Prostate gland (tissue), 2 donors: ENCODE data around the gene URB2.

Source experiments
- POLR2A ChIP-seq: fragments of 450-650 bp; IDR thresholded peaks from one replicate; pipeline ENCODE4 v1.6.1; 2016; ENCODE audit warnings: antibody characterized with exemption, mild to moderate bottlenecking
- POLR2AphosphoS5 ChIP-seq: sonication (generic); formaldehyde crosslinking; IDR thresholded peaks from one replicate; pipeline ENCODE4 v1.6.1; 2017; ENCODE audit warnings: antibody characterized with exemption
- TF ChIP-seq, protein P1 (sequence below), 4 experiments: fragments of 200-600 bp in 2 of 4; fragments of 450-650 bp in 2 of 4; sonication (generic) in 2 of 4; IDR thresholded peaks; 1 replicate in 3 of 4; 2 replicates in 1 of 4; pipeline ENCODE4 v1.5.1; 2016 to 2019; ENCODE audit warnings: antibody characterized with exemption in 4 of 4, mild to moderate bottlenecking in 2 of 4, moderate library complexity in 2 of 4

DNA sequence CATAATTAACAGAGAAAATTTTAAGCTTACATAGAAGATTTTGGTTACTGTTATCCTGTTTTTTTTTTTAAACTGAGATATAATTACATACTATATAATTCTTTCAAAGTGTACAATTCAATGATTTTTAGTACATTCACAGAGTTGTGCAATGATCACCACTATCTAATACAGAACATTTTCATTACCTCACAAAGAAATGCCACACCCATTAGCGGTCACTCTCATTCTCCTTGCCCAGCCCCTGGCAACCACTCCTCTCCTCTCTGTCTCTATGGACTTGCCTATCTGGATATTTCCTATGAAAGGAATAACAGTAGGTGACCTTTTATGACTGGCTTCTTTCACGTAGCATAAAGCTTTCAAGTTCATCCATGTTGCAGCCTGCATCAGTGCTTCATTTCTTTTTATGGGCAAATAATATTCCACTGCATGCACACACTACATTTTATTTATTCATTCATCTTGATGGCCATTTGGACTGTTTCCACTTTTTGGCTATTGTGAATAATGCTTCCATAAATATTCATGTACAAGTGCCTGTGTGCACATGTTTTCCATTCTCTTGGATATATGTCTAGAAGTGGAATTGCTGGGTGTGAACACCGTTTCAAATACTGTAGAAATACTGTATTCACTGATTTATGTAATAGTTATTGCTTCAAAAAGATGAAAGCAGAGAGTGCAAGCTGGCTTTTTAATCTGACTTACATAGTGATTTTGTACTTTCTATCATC lies 26.7 kb upstream of the URB2 start:
- TF ChIP-seq POLR2AphosphoS5 (no peak), POLR2A (no peak)
- TF ChIP-seq, protein P1, sequence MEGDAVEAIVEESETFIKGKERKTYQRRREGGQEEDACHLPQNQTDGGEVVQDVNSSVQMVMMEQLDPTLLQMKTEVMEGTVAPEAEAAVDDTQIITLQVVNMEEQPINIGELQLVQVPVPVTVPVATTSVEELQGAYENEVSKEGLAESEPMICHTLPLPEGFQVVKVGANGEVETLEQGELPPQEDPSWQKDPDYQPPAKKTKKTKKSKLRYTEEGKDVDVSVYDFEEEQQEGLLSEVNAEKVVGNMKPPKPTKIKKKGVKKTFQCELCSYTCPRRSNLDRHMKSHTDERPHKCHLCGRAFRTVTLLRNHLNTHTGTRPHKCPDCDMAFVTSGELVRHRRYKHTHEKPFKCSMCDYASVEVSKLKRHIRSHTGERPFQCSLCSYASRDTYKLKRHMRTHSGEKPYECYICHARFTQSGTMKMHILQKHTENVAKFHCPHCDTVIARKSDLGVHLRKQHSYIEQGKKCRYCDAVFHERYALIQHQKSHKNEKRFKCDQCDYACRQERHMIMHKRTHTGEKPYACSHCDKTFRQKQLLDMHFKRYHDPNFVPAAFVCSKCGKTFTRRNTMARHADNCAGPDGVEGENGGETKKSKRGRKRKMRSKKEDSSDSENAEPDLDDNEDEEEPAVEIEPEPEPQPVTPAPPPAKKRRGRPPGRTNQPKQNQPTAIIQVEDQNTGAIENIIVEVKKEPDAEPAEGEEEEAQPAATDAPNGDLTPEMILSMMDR (IDR thresholded peaks at IDR 0.05) = no peak
